ENCODE measurements around the gene CYBRD1.

Gene CYBRD1

DNA sequence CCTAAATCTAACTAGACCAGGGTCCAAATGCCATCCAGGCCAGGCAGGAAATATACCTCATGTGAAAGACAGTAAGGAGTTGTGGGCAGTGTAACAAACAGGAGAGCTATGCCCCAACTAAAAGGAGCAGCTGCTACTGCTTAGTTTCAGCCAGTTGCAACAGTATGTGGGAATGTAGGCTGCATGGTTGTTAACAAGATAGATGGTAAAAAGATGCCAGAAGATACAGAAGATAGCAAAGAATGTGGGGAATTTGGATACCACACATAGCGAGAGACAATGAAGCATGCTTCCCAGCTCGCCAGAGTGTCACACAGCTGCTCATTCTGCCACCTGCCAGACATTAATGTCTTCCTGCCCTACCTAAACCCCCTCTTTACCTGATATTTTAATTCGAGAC lies 39.4 kb upstream of the CYBRD1 start:
- no peak overlapping the region for H3K4me3 ChIP-seq (ENCODE audit: low read length)
- TF ChIP-seq, protein P1, sequence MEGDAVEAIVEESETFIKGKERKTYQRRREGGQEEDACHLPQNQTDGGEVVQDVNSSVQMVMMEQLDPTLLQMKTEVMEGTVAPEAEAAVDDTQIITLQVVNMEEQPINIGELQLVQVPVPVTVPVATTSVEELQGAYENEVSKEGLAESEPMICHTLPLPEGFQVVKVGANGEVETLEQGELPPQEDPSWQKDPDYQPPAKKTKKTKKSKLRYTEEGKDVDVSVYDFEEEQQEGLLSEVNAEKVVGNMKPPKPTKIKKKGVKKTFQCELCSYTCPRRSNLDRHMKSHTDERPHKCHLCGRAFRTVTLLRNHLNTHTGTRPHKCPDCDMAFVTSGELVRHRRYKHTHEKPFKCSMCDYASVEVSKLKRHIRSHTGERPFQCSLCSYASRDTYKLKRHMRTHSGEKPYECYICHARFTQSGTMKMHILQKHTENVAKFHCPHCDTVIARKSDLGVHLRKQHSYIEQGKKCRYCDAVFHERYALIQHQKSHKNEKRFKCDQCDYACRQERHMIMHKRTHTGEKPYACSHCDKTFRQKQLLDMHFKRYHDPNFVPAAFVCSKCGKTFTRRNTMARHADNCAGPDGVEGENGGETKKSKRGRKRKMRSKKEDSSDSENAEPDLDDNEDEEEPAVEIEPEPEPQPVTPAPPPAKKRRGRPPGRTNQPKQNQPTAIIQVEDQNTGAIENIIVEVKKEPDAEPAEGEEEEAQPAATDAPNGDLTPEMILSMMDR (IDR thresholded peaks at IDR 0.05; ENCODE audit: insufficient read depth, low read depth, low read length, missing control alignments), result no peak
- DNase-seq (ENCODE audit: low read depth), result no peak

DNA sequence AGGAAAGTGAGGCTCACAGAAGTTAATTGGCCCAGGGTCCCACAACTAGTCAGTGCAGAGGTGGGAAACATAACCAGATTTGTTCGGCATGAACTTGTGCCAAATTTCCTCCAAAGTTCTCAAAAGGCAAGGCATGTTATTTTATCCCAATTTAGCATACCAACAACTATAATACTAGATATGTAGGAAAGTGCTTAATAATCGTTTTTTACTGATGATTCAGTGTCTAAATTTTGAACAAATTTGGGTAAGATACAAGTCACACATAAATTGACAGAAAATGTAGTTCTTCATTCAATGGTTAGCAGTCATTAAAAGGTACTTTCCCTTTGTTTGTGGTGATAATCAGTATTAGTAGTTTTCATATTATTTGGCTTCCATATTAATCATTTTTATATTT lies 38.5 kb upstream of the CYBRD1 start:
- no peak for DNase-seq (ENCODE audit: low read depth)
- H3K4me3 ChIP-seq (ENCODE audit: low read length), result no peak overlapping the region
- TF ChIP-seq, protein P1 (IDR thresholded peaks at IDR 0.05; ENCODE audit: insufficient read depth, low read depth, low read length, missing control alignments), result no peak

DNA sequence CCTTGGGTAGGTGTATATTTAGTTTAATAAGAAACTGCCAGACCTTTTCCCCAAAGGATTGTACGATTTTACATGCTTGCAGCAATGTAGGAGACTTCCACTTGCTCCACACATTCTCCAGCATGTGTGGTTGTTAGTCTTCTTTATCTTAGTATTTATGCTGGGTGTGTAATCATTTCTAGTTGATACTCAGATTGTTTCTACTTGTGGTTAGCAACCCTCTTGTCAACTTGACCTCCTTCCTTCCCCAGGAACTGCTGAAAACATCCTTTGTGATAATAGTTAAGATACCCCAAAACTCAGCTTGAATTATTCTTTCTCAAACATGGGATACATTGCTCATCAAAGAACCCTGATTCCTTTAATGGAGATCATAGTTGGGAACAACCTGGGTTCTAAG lies 37.2 kb upstream of the CYBRD1 start:
- no peak overlapping the region for H3K4me3 ChIP-seq (ENCODE audit: low read length)
- TF ChIP-seq, protein P1 (IDR thresholded peaks at IDR 0.05; ENCODE audit: insufficient read depth, low read depth, low read length, missing control alignments), result no peak
- no peak for DNase-seq (ENCODE audit: low read depth)

DNA sequence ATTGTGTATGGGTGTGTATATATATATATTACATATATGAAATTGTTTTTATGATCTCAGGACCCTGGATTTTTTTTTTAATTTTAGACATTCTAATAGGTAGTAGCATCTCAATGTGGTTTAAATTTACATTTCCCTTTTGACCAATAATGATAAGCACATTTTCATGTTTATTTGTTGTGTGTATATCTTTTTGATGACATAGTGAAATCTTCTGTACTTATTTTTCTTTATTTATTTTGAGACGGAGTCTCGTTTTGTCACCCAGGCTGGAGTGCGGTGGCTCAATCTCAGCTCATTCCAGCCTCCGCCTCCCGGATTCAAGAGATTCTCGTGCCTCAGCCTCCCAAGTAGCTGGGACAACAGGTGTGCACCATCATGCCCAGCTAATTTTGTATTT lies 35.1 kb upstream of the CYBRD1 start:
- no peak overlapping the region for H3K4me3 ChIP-seq (ENCODE audit: low read length)
- DNase-seq (ENCODE audit: low read depth), result no peak
- TF ChIP-seq, protein P1 (IDR thresholded peaks at IDR 0.05; ENCODE audit: insufficient read depth, low read depth, low read length, missing control alignments), result no peak

DNA sequence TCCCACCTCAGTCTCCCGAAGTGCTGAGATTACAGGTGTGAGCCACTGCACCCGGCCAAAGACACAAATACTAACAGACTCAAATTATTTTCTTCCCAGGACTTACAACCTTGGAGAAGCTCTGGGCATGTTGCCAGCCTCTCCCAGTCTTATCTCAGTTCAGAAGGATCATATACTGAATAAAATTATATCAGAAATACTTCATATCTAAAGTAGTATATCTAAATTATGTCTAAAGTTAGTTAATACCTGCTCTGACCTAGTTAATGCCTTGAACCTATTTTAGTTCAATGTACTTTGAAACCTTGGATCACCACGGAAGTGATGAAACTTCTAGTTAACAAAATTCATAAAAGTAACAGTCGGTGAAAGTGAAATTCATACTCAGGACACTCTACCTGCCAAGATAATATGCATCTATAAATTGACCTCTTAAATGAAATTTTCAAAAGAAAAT lies 34.4 kb upstream of the CYBRD1 start:
- no peak for DNase-seq (ENCODE audit: low read depth)

DNA sequence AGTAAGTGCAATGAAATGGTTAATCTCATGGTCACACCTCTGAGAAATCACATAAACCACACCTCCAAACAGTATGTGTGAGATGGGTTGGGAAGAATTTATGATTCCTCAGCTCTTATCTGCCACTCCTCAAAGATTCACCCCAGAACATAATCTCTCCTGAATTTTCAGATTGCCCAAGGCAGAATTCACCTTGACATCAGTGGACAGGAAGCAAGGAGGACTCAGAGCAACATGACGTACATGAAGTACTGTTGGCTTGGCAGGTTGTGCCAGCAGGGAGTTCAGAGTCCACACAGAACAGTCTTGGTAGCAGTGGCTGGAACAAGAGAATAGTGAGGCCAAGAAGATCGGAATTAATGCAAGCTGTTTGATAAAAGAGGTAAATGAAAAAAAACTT lies 31.7 kb upstream of the CYBRD1 start:
- H3K4me3 ChIP-seq (ENCODE audit: low read length), result no peak overlapping the region
- peak; percentile 75 for DNase-seq (ENCODE audit: low read depth)
- TF ChIP-seq, protein P1 (IDR thresholded peaks at IDR 0.05; ENCODE audit: insufficient read depth, low read depth, low read length, missing control alignments), result no peak

More for the DNA sequence above, 34.4 kb upstream of the CYBRD1 start:
- H3K4me3 ChIP-seq (ENCODE audit: low read length), result no peak overlapping the region
- TF ChIP-seq, protein P1 (IDR thresholded peaks at IDR 0.05; ENCODE audit: insufficient read depth, low read depth, low read length, missing control alignments), result no peak

DNA sequence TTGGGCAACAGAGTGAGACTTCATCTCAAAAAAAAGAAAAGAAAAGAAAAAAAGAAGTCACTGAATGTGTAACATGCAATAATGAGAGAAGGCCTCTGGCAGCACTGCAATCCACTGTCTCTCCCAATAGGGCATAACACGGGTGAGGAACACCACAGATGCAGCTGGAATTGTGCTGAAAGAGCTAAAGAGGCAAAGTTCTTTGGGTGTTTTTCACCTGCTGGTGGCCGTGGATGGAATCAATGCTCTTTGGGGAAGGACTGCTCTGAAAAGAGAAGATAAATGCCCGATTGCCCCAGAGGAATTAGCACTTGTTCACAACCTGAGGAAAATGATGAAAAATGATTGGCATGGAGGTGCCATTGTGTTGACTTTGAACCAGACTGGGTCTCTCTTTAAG lies 31.0 kb upstream of the CYBRD1 start:
- TF ChIP-seq, protein P1 (IDR thresholded peaks at IDR 0.05; ENCODE audit: insufficient read depth, low read depth, low read length, missing control alignments), result no peak
- DNase-seq (ENCODE audit: low read depth), result no peak
- H3K4me3 ChIP-seq (ENCODE audit: low read length), result no peak overlapping the region

Measured in epithelial cell of esophagus (primary cell).